Head of caudate nucleus (tissue), 42 donors: ENCODE data around the gene APOC4.
"Not testable (repeated sequence)": the region's sequence is repeated elsewhere in the genome, so short reads cannot be mapped to it uniquely, and the experiment has no call there.

Experiments
- DNase-seq, 42 donors: peaks; one replicate each; pipeline versions ENCODE4 v3.0.0 to v3.0.0-alpha.2; 2020 to 2021; ENCODE audit warnings: mixed read lengths in 7 of 42
- intact Hi-C: fragments of 100-400 bp; cut with DNase I; formaldehyde crosslinking; loops from one replicate; pipeline ENCODE4 v1.15.0; 2022

The APOC4 gene

GRCh38 chr19:44954278-44954648 is 12.2 kb downstream of the APOC4 start:
- DNase-seq = peak in 1 of 42 donors; percentile 39
- intact Hi-C loops = loop anchor here (5.0 kb wide), 1 partner anchor 52 kb away; no protein-coding TSS in a partner anchor

GRCh38 chr19:44954649-44955504 is 12.8 kb downstream of the APOC4 start, which contains the start of gene CLPTM1:
Gene CLPTM1, plus strand, starts transcription at chr19:44955380. Its CDS starts 16 bp downstream, at chr19:44955396.
- intact Hi-C loops = loop anchor here (5.0 kb wide), 1 partner anchor 53 kb away; no protein-coding TSS in a partner anchor

GRCh38 chr19:44955505-44956439 is 13.7 kb downstream of the APOC4 start:
- intact Hi-C loops = no loop called here
- DNase-seq = peak in 33 of 42 donors; percentile 13 to 77 (median 50)

More at GRCh38 chr19:44954649-44955504, 12.8 kb downstream of the APOC4 start, which contains the start of gene CLPTM1:
- peak; percentile 90 to 98 (median 97) for DNase-seq

GRCh38 chr19:44957526-44957925 is 15.5 kb downstream of the APOC4 start:
- no peak for DNase-seq
- intact Hi-C loops = no loop called here

GRCh38 chr19:44958090-44958489 is 16.1 kb downstream of the APOC4 start:
- DNase-seq = peak in 1 of 42 donors; percentile 33
- intact Hi-C loops = no loop called here

GRCh38 chr19:44959691-44960090 is 17.7 kb downstream of the APOC4 start:
- DNase-seq = no peak
- intact Hi-C loops = no loop called here

- intact Hi-C loops = no loop called here
- DNase-seq = no peak
These were observed 19.1 kb downstream of the APOC4 start for GRCh38 chr19:44960906-44961728.

- intact Hi-C loops = no loop called here
- no peak for DNase-seq
These were observed 19.8 kb downstream of the APOC4 start for GRCh38 chr19:44961821-44962220.

- intact Hi-C loops = no loop called here
- peak in 26 of 42 donors; percentile 11 to 77 (median 40) for DNase-seq
These were observed 26.1 kb downstream of the APOC4 start for GRCh38 chr19:44968118-44968517.

- intact Hi-C loops = no loop called here
These were observed 26.6 kb downstream of the APOC4 start for GRCh38 chr19:44968670-44969069.

GRCh38 chr19:44969437-44969836 is 27.4 kb downstream of the APOC4 start:
- intact Hi-C loops = no loop called here
- no peak for DNase-seq

More at GRCh38 chr19:44968670-44969069, 26.6 kb downstream of the APOC4 start:
- DNase-seq = peak in 2 of 42 donors; percentile 28 to 32

- DNase-seq, intact Hi-C loops: not testable (repeated sequence)
These were observed 29.4 kb downstream of the APOC4 start for GRCh38 chr19:44971451-44971850.

GRCh38 chr19:44972802-44973201 is 30.8 kb downstream of the APOC4 start:
- no peak for DNase-seq
- intact Hi-C loops = no loop called here

- intact Hi-C loops = no loop called here
- no peak for DNase-seq
These were observed 32.1 kb downstream of the APOC4 start for GRCh38 chr19:44973982-44974735.

GRCh38 chr19:44974857-44975256 is 32.8 kb downstream of the APOC4 start:
- DNase-seq = no peak
- intact Hi-C loops = no loop called here

- DNase-seq = no peak
- intact Hi-C loops = no loop called here
These were observed 33.4 kb downstream of the APOC4 start for GRCh38 chr19:44975444-44975843.

GRCh38 chr19:44984005-44984404 is 42.0 kb downstream of the APOC4 start:
- no peak for DNase-seq
- intact Hi-C loops = no loop called here

- no peak for DNase-seq
- intact Hi-C loops = no loop called here
These were observed 43.4 kb downstream of the APOC4 start for GRCh38 chr19:44985445-44985844.
